Endothelial cell of umbilical vein (primary cell): Measurements from ENCODE around the gene SLC8A1. TPM values are rescaled to one million over a fixed set of nuclear protein-coding genes. Genes with fewer than 3 reads are reported as not detected.

Experiments
- BruUV-seq: library from RNA; stranded (reverse); fragments of 400-500 nt; replicated peaks from 2 replicates; lab custom pipeline; 2021; lab: Mats Ljungman, UMichigan
- CTCF ChIA-PET: fragments of 300-600, 350-600 bp; sonication (Branson Sonifier 250); formaldehyde crosslinking; loops from one replicate; lab custom pipeline; 2021; ENCODE audit warnings: antibody characterized with exemption, inconsistent platforms; lab: Charles Lee
- POLR2A ChIA-PET: fragments of 300-600, 350-600 bp; sonication (Branson Sonifier 250); formaldehyde crosslinking; loops from one replicate; lab custom pipeline; 2021; ENCODE audit warnings: antibody characterized with exemption, inconsistent platforms; lab: Charles Lee
- DNase-seq: peaks from one replicate; pipeline ENCODE4 v3.0.0-alpha.2; 2011; ENCODE audit warnings: low read depth, low spot score
- FAIRE-seq: peaks from 2 replicates; lab custom pipeline; 2011; peaks lifted over from hg19 to GRCh38; lab: Jason Lieb, UNC
- H2AFZ ChIP-seq: 2 replicates; pipeline ENCODE4 v1.6.0; 2012; ENCODE audit warnings: low read depth, low read length, control low read depth, inconsistent platforms
- H3K27ac ChIP-seq: 2 replicates; pipeline ENCODE4 v1.5.1; 2011; ENCODE audit warnings: low read depth, mild to moderate bottlenecking, control low read depth, low read length, moderate library complexity; ENCODE audit not compliant: insufficient read depth
- H3K27me3 ChIP-seq, 2 experiments: 2 replicates each; pipeline versions ENCODE4 v1.6.0 to v1.6.1; 2011; ENCODE audit warnings: low read length in 2 of 2, mixed read lengths in 1 of 2; ENCODE audit not compliant: control insufficient read depth in 2 of 2, insufficient read depth in 2 of 2
- H3K36me3 ChIP-seq, 2 experiments: 2 replicates in 1 of 2; 3 replicates in 1 of 2; pipeline ENCODE4 v1.5.1; 2011; ENCODE audit warnings: low read length in 2 of 2, mild to moderate bottlenecking in 1 of 2, moderate library complexity in 1 of 2; ENCODE audit not compliant: control insufficient read depth in 2 of 2, insufficient read depth in 2 of 2; ENCODE audit errors: extremely low read depth in 1 of 2
- H3K4me1 ChIP-seq: 3 replicates; pipeline ENCODE4 v1.5.1; 2011; ENCODE audit warnings: mild to moderate bottlenecking, low read length; ENCODE audit not compliant: control insufficient read depth, insufficient read depth; ENCODE audit errors: extremely low read depth
- H3K4me2 ChIP-seq: 2 replicates; pipeline ENCODE4 v1.6.1; 2011; ENCODE audit warnings: low read length, control low read depth, mixed read lengths; ENCODE audit not compliant: insufficient read depth
- H3K4me3 ChIP-seq, 3 experiments: fragments of 200-600 bp in 1 of 3; sonication (generic), shearing (Covaris generic) in 1 of 3; replicated peaks in 1 of 3; 2 replicates each; pipeline ENCODE4 v1.5.1; 2011 to 2016; ENCODE audit warnings: control low read depth in 3 of 3, low read length in 3 of 3, mild to moderate bottlenecking in 2 of 3, inconsistent platforms in 1 of 3, low read depth in 1 of 3, moderate library complexity in 1 of 3; ENCODE audit not compliant: insufficient read depth in 1 of 3
- H3K79me2 ChIP-seq: 2 replicates; pipeline ENCODE4 v1.6.0; 2012; ENCODE audit warnings: low read length, inconsistent platforms; ENCODE audit not compliant: control insufficient read depth, insufficient read depth
- H3K9ac ChIP-seq: replicated peaks from 2 replicates; pipeline ENCODE3; 2011; ENCODE audit warnings: low read length, control low read depth; ENCODE audit not compliant: insufficient read depth; ENCODE audit errors: extremely low read depth
- H3K9me1 ChIP-seq: replicated peaks from 3 replicates; pipeline ENCODE4 v1.6.0; 2011; ENCODE audit warnings: mild to moderate bottlenecking, low read length; ENCODE audit not compliant: control insufficient read depth, insufficient read depth; ENCODE audit errors: extremely low read depth
- H3K9me3 ChIP-seq: replicated peaks from 2 replicates; pipeline ENCODE4 v1.5.1; 2012; ENCODE audit warnings: low read length, inconsistent platforms; ENCODE audit not compliant: control insufficient read depth, insufficient read depth
- H4K20me1 ChIP-seq: replicated peaks from 2 replicates; pipeline ENCODE3; 2011; ENCODE audit warnings: mild to moderate bottlenecking, low read length; ENCODE audit not compliant: control insufficient read depth, insufficient read depth; ENCODE audit errors: extremely low read depth
- EZH2 ChIP-seq: IDR thresholded peaks from 2 replicates; pipeline ENCODE4 v1.6.1; 2012; ENCODE audit warnings: borderline replicate concordance, low read depth, mild to moderate bottlenecking, moderate library complexity, low read length, inconsistent platforms; ENCODE audit not compliant: severe bottlenecking
- FOS ChIP-seq: IDR thresholded peaks from 2 replicates; pipeline ENCODE4 v1.6.1; 2011; ENCODE audit warnings: mild to moderate bottlenecking, low read length, moderate library complexity, borderline replicate concordance; ENCODE audit not compliant: insufficient read depth
- GATA2 ChIP-seq: IDR thresholded peaks from 2 replicates; pipeline ENCODE4 v1.7.0; 2011; ENCODE audit warnings: low read depth, mild to moderate bottlenecking, moderate library complexity, mixed read lengths, low read length; ENCODE audit not compliant: insufficient read length, insufficient read depth
- JUN ChIP-seq: IDR thresholded peaks from 2 replicates; pipeline ENCODE4 v1.6.1; 2011; ENCODE audit warnings: borderline replicate concordance, low read depth; ENCODE audit not compliant: insufficient read length, insufficient read depth
- MYC ChIP-seq: IDR thresholded peaks from one replicate; pipeline ENCODE4 v1.6.1; 2011; ENCODE audit warnings: mild to moderate bottlenecking, low read depth, low read length
- POLR2A ChIP-seq: IDR thresholded peaks from 2 replicates; pipeline ENCODE4 v1.6.1; 2012; ENCODE audit warnings: low read depth, mild to moderate bottlenecking, control low read depth, low read length
- POLR2AphosphoS5 ChIP-seq: IDR thresholded peaks from 2 replicates; pipeline ENCODE4 v1.6.1; 2012; ENCODE audit warnings: low read depth, mild to moderate bottlenecking, control low read depth, low read length, moderate library complexity; ENCODE audit not compliant: insufficient read depth
- dilution Hi-C: fragments of 300-500 bp; cut with MboI; formaldehyde crosslinking; loops from one replicate; pipeline ENCODE4 v1.15.0; 2019; ENCODE audit warnings: low sequenced_read_pairs; ENCODE audit not compliant: extremely low pct_ligation_motif_present
- intact Hi-C: fragments of 100-400 bp; cut with micrococcal nuclease; formaldehyde crosslinking; loops from one replicate; pipeline ENCODE4 v1.10.0; 2022
- polyA plus RNA-seq, 4 experiments: library from polyadenylated mRNA; depleted of rRNA in 3 of 4; stranded (reverse) in 3 of 4; unstranded in 1 of 4; fragments of >200 nt; gene quantifications; 2 replicates each; pipeline versions ENCODE4 v1.2.1 to v1.2.3, GENCODE V29; 2011 to 2012; ENCODE audit warnings: missing spikeins in 1 of 4
- total RNA-seq: library from RNA; stranded (reverse); gene quantifications from 2 replicates; pipeline ENCODE4 v1.2.3, GENCODE V29; 2021
- TF ChIP-seq, protein P1 (sequence below): IDR thresholded peaks from 2 replicates; pipeline ENCODE4 v1.6.1; 2011; ENCODE audit not compliant: insufficient read depth, insufficient read length
- TF ChIP-seq, protein P2 (sequence below), 2 donors: IDR thresholded peaks; 1 replicate in 1 of 2; 2 replicates in 1 of 2; pipeline ENCODE4 v1.5.1; 2011; ENCODE audit warnings: low read length in 2 of 2, mild to moderate bottlenecking in 2 of 2, moderate library complexity in 2 of 2, control low read depth in 1 of 2, inconsistent platforms in 1 of 2, low read depth in 1 of 2; ENCODE audit not compliant: insufficient read depth in 1 of 2; ENCODE audit errors: extremely low read depth in 1 of 2

SLC8A1 gene
- total and polyA plus RNA-seq, 2 donors (not counting 3 experiments of a cell fraction or from before 2014, with no cell fraction given), result 0.19 to 1.8 TPM

DNA sequence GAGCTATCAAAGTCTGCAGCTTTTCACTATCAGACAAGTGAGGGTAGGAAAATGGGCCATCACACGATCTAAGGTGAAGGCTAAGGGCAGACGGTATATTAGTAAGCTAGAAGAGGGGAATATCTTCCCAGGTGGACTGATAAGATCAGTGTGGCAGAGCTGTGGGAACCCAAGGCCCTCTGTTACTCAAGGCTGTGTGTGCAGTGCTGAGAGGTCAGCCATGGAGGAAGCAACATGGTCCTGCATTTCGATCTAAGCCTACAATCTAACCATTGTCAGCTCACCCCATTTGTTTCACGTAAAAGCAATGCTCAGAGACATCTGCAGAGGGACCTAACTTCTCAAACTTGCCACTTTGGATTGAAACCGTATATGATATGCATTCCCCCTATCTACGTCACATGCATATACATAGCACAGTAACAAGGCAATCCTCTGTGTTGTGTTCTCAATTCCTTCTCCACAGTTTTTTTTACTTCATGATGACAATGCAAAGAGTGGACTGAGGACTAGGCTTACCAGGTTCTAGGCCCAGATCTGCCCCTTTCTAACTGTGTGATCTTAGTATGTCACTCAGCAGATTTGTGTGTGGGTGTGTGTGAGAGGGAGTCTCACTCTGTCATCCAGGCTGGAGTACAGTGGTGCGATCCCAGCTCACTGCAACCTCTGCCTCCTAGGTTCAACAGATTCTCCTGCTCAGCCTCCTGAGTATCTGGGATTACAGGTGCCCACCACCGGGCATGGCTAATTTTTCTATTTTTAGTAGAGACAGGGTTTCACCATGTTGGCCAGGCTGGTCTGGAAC is 45.2 kb downstream of the SLC8A1 start:
- CTCF ChIA-PET, result interaction anchor here (1.0 to 2.3 kb wide), 3 partner anchors 10 to 42 kb away, joined by 3 to 10 read pairs (median 3); no protein-coding TSS in a partner anchor

More for the DNA sequence above, 45.2 kb downstream of the SLC8A1 start:
- Histone ChIP-seq H3K4me1 (peaks cover 9% of the 10 kb centered on the region), H4K20me1 (no peaks in the 10 kb centered on the region), H3K4me2 (no peak overlapping the region), H3K9me1 (no peaks in the 10 kb centered on the region), H3K4me3 (no peak overlapping the region), H3K27ac (no peak overlapping the region), H2AFZ (no peak overlapping the region), H3K9ac (no peak overlapping the region), H3K27me3 (no peaks in the 10 kb centered on the region), H3K79me2 (no peaks in the 10 kb centered on the region), H3K9me3 (no peaks in the 10 kb centered on the region), H3K36me3 (no peaks in the 10 kb centered on the region)
- intact Hi-C loops, result no loop called here
- POLR2A ChIA-PET, result no interaction called here
- dilution Hi-C loops, result no loop called here
- TF ChIP-seq POLR2AphosphoS5 (no peak), FOS (no peak), EZH2 (no peak), JUN (no peak), POLR2A (no peak), GATA2 (no peak), MYC (no peak)
- TF ChIP-seq, protein P1, sequence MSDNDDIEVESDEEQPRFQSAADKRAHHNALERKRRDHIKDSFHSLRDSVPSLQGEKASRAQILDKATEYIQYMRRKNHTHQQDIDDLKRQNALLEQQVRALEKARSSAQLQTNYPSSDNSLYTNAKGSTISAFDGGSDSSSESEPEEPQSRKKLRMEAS, result no peak
- TF ChIP-seq, protein P2, sequence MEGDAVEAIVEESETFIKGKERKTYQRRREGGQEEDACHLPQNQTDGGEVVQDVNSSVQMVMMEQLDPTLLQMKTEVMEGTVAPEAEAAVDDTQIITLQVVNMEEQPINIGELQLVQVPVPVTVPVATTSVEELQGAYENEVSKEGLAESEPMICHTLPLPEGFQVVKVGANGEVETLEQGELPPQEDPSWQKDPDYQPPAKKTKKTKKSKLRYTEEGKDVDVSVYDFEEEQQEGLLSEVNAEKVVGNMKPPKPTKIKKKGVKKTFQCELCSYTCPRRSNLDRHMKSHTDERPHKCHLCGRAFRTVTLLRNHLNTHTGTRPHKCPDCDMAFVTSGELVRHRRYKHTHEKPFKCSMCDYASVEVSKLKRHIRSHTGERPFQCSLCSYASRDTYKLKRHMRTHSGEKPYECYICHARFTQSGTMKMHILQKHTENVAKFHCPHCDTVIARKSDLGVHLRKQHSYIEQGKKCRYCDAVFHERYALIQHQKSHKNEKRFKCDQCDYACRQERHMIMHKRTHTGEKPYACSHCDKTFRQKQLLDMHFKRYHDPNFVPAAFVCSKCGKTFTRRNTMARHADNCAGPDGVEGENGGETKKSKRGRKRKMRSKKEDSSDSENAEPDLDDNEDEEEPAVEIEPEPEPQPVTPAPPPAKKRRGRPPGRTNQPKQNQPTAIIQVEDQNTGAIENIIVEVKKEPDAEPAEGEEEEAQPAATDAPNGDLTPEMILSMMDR (IDR thresholded peaks at IDR 0.05; ENCODE audit: extremely low read depth in 1 of 2, insufficient read depth in 1 of 2, low read depth in 1 of 2, low read length in 2 of 2), result no peak
- no TSS peak for BruUV-seq
- DNase-seq (no peak), FAIRE-seq (no peak)
